ENCODE measurements around the gene ZWILCH.
"Not testable (repeated sequence)": the region's sequence is repeated elsewhere in the genome, so short reads cannot be mapped to it uniquely, and the experiment has no call there.

Gene ZWILCH

DNA sequence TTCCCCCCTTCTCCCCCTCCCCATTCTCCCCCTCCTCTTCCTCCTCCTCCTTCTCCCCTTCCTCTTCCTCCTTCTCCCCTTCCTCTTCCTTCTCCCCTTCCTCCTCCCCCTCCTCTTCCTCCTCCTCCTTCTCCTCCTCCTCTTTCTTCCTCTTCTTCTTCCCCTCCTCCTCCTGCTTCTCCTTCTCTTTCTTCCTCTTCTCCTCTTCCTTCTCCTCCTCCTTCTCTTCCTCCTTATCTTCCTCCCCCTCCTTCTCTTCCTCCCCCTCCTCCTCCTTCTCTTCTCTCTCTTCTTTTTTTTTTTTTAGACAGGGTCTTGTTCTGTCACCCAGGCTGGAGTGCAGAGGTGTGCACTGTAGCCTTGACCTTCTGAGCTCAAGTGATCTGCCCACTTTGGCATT is 81.9 kb downstream of the ZWILCH start:
- no peak for DNase-seq

DNA sequence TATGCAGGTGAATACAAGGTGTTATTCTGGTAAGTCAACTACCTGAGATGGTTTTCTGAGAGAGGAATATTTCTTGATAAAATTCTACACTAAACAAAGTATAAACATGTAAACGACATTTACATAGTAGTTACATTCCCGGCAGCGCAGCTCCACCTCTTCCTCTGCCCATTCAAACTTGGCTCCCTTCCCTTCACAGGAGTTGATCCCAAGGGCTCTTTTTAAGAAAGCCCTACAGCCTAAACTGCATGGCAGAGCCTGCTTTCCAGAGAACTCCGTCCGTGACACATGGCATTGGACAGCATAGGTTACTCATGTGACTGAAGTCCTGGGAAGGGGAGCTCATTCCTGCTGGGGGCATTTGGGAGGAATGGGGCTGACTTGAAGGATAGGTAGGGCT is 82.6 kb downstream of the ZWILCH start:
- DNase-seq: no peak

DNA sequence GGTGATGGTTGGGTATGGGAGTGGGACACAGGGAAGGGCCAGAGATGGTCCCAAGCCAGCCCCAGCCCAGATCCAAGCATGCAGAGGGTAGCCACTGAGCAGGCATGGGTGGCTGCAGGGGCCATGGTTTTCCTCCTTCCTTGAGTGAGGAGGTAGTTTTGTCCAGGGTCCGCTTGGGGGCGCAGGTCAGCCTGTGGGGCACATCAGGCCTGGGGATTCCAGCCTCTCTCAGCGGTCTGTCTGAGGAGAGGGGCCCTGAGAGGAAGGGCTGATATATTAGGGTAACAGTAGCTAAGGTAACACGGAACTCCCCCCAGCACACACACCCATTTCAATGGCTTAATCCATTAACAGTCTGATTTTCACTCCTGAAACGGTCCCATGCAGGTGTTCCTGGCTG is 83.4 kb downstream of the ZWILCH start:
- peak; percentile 55 for DNase-seq

DNA sequence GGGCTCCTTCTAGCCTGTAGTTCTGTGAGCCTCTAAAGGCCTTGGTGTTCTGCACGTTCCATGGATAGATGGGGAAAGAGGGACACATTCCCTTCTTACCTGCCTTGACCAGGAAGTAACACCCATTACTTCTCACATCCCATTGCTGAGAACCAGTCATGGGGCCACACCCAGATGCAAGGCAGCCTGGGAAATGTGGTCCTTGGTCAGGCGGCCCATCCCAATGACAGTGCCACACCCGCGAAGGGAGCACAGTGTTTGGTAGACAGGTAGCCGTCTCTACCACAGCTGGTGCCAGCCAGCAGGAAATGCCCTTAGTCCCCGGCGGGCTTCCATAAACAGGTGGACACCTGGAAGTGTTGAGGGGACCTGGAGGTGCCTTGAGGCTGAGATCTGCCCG is 83.8 kb downstream of the ZWILCH start:
- no peak for DNase-seq

DNA sequence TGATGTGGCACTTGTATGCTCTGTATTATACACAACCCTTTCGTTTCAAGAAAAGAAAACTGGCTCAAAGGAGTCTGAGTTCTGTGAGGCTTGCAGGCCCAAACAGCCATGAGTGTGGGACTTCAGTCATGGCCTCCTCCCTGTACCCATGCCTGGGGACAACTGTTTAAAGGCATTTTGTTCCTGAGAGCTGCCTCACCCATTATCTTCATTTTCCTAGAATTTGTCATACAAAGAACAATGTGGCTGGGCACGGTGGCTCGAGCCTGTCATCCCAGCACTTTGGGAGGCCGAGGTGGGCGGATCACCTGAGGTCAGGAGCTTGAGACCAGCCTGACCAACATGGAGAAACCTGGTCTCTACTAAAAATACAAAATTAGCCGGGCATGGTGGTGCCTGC is 84.3 kb downstream of the ZWILCH start:
- DNase-seq: not testable (repeated sequence)

DNA sequence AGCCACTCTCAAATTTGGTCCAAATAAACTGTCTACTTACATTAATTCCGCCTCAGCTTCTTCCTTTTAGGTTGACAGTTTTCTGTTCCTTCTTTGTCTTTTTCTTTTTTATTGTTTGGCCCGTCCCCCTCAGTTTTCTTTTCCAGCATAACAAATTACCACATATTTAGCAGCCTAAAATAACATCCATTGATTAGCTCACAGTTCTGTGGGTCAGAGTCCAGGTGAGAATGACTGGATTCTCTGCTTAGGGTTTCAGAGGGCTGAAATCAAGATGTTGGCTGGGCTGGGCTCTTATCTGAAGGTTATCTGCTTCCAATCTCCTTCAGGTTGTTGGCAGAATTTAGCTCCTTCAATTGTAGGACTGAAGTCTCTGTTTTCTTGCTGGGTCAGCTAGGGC is 85.3 kb downstream of the ZWILCH start:
- DNase-seq: no peak

DNA sequence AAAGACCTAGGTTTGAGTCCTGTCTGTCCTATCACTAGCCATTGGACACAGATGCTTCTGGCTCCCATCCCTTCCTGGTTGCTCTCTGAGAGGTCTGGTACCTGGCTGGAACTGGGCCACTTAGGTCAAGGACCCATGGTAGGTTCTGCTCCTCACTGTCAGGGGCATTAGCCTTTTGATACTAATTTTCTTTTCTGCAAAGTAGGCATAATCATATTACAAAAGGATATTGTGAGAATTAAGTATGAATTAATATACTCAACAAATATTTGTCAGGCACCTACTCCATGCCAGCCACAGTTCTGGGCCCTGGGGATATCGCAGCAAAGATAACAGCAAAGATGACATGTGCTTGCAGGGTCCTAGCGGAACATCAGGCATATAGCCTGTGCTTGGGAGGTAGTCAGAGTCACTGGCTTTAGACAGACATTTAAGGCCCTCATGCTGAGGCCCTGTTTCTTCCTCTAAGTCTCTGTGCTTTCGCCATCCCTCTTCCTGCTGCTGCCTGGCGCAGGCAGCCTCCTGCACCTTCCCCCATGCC is 86.3 kb downstream of the ZWILCH start:
- no peak for DNase-seq

DNA sequence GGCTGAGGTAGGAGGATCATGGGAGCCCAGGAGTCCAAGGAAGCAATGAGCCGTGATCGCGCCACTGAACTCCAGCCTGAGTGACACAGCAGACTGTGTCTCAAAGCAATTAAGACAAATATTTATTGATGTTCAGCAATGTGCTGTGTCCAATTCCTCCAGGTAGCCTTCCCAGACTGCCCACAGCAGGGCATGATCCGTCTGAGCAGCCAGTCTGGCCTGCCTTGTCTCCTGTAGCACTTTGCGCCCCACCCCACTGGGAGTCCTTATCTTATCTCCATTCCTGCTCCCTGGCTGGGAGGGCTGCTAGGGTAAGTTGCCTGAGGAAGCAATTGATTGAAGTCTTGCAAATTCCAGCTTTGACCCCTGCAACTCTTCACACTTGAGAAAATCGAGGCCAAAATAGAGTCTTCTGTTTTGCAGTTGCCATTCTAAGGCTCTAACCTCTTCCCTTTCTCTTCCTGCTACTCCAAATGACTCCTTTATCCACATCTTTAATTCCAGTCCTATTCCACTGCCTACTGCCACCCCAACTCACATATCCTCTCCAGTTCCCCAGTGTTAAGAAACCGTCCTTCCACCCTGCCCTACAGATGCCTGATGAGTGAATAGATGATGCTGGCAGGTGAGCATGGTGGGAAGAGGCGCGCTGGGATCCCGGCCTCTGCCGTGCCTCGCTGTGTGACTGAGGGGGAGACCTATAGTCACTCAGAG is 87.5 kb downstream of the ZWILCH start:
- no peak for DNase-seq

DNA sequence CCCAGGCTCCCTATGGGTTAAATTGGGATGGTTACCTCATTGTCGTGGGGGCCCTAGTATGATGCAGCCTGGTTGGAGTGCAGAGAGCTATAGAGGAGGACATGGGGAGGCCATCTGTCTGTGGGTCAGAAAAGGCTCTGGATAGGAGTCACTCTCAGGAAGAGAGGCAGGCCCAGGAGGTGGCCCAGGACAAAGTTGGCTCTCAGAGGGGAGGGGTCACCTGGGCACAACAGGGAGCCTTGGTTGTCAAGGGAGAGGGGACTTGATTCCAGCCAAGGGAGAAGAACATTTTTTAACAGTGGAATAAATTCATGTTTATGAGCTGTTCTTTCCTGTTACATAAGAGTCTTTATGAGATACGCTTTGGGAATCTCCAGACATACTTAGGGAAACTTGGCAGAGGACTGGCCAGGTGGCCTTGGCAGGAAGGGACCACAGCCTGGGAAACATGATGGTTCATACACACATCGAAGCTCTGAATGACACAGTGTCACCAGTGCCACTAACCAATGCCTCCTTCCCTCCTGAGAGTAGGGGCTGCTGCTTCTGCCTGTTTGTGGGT is 88.2 kb downstream of the ZWILCH start:
- DNase-seq: no peak

DNA sequence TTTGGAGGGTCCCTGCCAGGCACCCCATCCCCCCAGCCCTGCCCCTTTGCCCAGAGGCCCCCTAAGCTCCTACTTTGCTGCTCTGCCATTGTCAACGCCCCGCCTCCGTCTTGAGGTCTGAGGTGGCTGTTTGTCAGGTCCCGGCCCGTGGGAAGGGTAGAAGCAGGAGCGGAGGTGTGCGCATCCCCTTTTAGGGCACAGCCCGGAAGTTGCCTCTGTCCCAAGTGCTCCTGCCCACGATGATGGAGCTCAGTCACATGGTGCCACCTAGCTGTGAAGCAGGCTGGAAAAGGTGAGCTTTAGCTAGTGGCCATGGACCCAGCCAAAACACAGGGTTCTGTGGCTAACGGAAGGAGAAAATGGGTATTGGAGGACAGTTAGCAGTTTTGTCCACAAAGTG is 89.2 kb downstream of the ZWILCH start:
- no peak for DNase-seq

DNA sequence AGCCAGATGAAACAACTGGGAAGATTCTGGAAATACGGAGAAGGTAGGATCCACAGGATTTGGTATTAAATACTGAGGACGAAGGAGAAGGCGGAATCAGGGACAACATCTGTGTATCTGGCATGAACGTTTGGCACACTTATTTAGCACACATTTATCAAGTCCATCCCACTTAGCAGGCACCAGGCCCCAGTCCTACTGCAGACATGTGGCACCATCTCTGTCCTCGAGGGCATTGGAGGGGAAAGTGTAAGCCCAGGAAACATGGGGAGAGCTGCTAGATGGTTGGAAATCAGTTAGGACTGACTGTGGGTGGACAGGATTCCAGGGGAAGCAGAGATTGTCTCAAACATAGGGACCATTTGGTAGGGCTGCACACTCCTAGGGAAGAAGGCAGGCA is 89.7 kb downstream of the ZWILCH start:
- no peak for DNase-seq

DNA sequence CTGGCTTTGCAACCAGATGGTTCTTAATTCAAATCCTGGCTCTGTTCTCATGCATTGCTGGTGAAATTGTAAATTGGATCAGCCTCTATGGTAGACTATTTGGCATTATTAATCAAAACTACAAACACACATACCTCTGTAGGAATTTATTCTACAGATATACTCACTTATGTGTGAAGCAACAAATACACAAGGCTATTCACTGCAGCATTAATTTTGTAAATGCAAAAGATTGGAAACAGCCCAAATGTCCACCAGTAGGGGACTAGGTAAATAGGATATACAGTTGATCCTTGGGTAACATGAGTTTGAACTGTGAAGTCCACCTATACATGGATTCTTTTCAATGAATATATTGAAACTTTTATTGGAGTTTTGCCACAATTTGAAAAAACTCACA is 90.2 kb downstream of the ZWILCH start:
- DNase-seq: peak; percentile 51

DNA sequence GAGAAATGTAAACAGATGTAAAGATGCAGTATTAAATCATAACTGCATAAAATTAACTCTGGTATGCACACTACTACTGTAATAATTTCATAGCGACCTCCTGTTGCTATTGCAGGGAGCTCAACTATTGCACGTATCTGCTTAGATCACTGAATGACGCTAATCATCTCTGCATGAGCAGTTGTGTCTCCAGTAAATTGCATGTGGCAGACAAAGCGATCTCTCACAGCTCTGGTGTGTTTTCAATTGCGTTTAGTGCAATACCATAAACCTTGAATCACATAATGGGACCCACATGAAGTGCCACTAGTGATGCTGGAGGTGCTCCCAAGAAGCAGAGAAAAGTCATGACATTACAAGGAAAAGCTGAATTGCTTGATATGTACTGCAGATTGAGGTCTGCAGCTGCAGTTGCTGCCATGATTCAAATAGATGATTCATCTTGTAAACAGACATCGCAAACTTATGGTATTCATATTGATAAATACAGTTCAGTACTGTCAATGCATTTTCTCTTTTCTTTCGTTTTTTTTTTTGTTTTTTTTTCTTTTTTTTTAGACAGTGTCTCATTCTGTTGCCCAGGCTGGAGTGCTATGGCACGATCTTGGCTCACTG is 90.9 kb downstream of the ZWILCH start:
- DNase-seq: no peak

DNA sequence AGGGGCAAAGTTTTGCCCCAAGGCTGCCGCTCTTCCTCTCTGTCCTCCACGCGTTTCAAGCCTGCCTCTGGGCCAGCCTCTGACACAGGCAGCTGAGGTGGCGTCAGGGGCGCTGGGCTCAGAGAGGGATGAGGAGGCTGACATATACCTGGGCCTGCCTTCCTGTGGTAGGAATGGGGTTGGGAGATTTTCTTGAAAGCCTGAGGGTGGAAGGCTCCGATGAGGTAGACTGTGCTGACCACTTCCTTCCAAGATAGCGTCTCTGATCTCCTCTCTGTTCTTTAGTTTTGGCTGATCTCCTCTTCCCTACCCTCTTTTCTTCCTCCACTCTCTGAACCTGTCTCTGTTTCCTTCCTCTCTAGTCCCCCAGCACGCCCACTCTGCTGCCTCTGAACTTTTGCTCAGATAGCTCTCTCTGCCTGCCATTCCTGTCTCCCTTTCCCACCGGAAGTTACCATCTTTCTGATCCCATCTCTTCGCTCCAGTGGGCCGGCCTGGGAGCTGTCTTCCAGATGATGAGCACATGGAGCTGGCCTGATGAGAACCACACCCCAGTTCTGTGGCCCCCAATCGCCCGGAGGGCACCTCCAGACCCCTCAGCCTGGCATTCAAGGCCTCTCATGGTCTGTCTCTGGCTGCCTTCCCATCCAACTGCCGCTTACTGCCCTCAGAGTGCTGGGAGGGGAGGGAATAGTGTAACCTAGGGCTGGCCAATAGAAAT is 93.1 kb downstream of the ZWILCH start:
- DNase-seq: no peak

Measured in NCI-H82 (cell line).